HEK293 (cell line): ENCODE measurements around the gene GTF2A1.

ENCODE experiments used
- CTCF ChIA-PET: fragments of 350-600 bp; formaldehyde crosslinking; extraction: SDS; loops from one replicate; lab custom pipeline; 2021; ENCODE audit warnings: antibody characterized with exemption; lab: Yijun Ruan, JAX
- POLR2A ChIA-PET: fragments of 300-600 bp; formaldehyde crosslinking; extraction: SDS; loops from one replicate; lab custom pipeline; 2020; ENCODE audit warnings: antibody characterized with exemption, inconsistent platforms; lab: Yijun Ruan, JAX
- H3K27ac ChIP-seq: fragments of 200-500 bp; sonication (Bioruptor generic); 2 replicates; pipeline ENCODE4 v1.5.1; 2014; ENCODE audit warnings: low read depth, low read length, control low read depth, inconsistent platforms; ENCODE audit errors: extremely low read depth
- H3K36me3 ChIP-seq, 2 experiments: fragments of 200-500 bp in 1 of 2; sonication (Bioruptor generic) in 1 of 2; 1 replicate in 1 of 2; 2 replicates in 1 of 2; pipeline ENCODE4 v1.5.1; 2014 to 2017; ENCODE audit warnings: inconsistent platforms in 2 of 2, low read length in 2 of 2; ENCODE audit not compliant: control insufficient read depth in 2 of 2, insufficient read depth in 1 of 2
- H3K4me1 ChIP-seq: fragments of 200-500 bp; sonication (Bioruptor generic); 2 replicates; pipeline ENCODE4 v1.5.1; 2014; ENCODE audit warnings: mild to moderate bottlenecking, low read length, inconsistent platforms; ENCODE audit not compliant: control insufficient read depth, insufficient read depth
- H3K4me3 ChIP-seq: 2 replicates; pipeline ENCODE4 v1.5.1; 2011; ENCODE audit warnings: low read depth, mild to moderate bottlenecking, control low read depth, low read length, moderate library complexity
- H3K9me3 ChIP-seq: fragments of 200-500 bp; sonication (Bioruptor generic); 2 replicates; pipeline ENCODE4 v1.5.1; 2014; ENCODE audit warnings: low read depth, low read length, inconsistent platforms; ENCODE audit not compliant: control insufficient read depth, insufficient read depth
- KLF10 ChIP-seq: fragments of 450-650 bp; IDR thresholded peaks from 2 replicates; pipeline ENCODE4 v1.5.1; 2018; ENCODE audit warnings: missing biosample characterization, mild to moderate bottlenecking, missing genetic modification characterization
- KLF16 ChIP-seq: fragments of 450-650 bp; formaldehyde crosslinking; IDR thresholded peaks from 2 replicates; pipeline ENCODE4 v1.5.1; 2017; ENCODE audit warnings: missing biosample characterization, missing genetic modification characterization
- SETDB1 ChIP-seq: IDR thresholded peaks from one replicate; pipeline ENCODE4 v1.6.1; 2017; ENCODE audit warnings: mild to moderate bottlenecking, low read length, moderate library complexity, mixed read lengths; ENCODE audit not compliant: insufficient read length
- WT1 ChIP-seq: fragments of 450-650 bp; formaldehyde crosslinking; IDR thresholded peaks from 2 replicates; pipeline ENCODE4 v1.5.1; 2016; ENCODE audit warnings: missing biosample characterization, missing genetic modification characterization
- ZBTB20 ChIP-seq: fragments of 450-650 bp; formaldehyde crosslinking; IDR thresholded peaks from 2 replicates; pipeline ENCODE4 v1.5.1; 2016; ENCODE audit warnings: missing biosample characterization, missing genetic modification characterization
- ZEB2 ChIP-seq: fragments of 450-650 bp; formaldehyde crosslinking; IDR thresholded peaks from 2 replicates; pipeline ENCODE4 v1.5.1; 2016; ENCODE audit warnings: missing biosample characterization, missing genetic modification characterization
- ZNF112 ChIP-seq: fragments of 450-650 bp; formaldehyde crosslinking; IDR thresholded peaks from 2 replicates; pipeline ENCODE4 v1.5.0; 2017; ENCODE audit warnings: missing biosample characterization, missing genetic modification characterization
- ZNF121 ChIP-seq: fragments of 450-650 bp; formaldehyde crosslinking; IDR thresholded peaks from 2 replicates; pipeline ENCODE4 v1.5.1; 2016; ENCODE audit warnings: missing biosample characterization, missing genetic modification characterization
- ZNF133 ChIP-seq: fragments of 450-650 bp; formaldehyde crosslinking; IDR thresholded peaks from 2 replicates; pipeline ENCODE4 v1.5.1; 2016; ENCODE audit warnings: missing biosample characterization, missing genetic modification characterization
- ZNF175 ChIP-seq: fragments of 450-650 bp; formaldehyde crosslinking; IDR thresholded peaks from 2 replicates; pipeline ENCODE4 v1.5.1; 2016; ENCODE audit warnings: missing biosample characterization, missing genetic modification characterization
- ZNF239 ChIP-seq: fragments of 450-650 bp; formaldehyde crosslinking; IDR thresholded peaks from 2 replicates; pipeline ENCODE4 v1.5.1; 2016; ENCODE audit warnings: missing biosample characterization, missing genetic modification characterization
- ZNF248 ChIP-seq: fragments of 450-650 bp; formaldehyde crosslinking; IDR thresholded peaks from 2 replicates; pipeline ENCODE4 v1.5.1; 2017; ENCODE audit warnings: missing biosample characterization, missing genetic modification characterization
- ZNF302 ChIP-seq: fragments of 450-650 bp; formaldehyde crosslinking; IDR thresholded peaks from 2 replicates; pipeline ENCODE4 v1.5.1; 2016; ENCODE audit warnings: missing biosample characterization, missing genetic modification characterization, low read depth
- ZNF548 ChIP-seq: fragments of 450-650 bp; formaldehyde crosslinking; IDR thresholded peaks from 2 replicates; pipeline ENCODE4 v1.5.1; 2016; ENCODE audit warnings: missing biosample characterization, missing genetic modification characterization
- ZNF629 ChIP-seq: fragments of 450-650 bp; formaldehyde crosslinking; IDR thresholded peaks from 2 replicates; pipeline ENCODE4 v1.5.1; 2017; ENCODE audit warnings: missing biosample characterization, missing genetic modification characterization
- ZNF658 ChIP-seq: fragments of 450-650 bp; formaldehyde crosslinking; IDR thresholded peaks from 2 replicates; pipeline ENCODE4; 2016; ENCODE audit warnings: missing biosample characterization, missing genetic modification characterization
- ZNF664 ChIP-seq: fragments of 450-650 bp; formaldehyde crosslinking; IDR thresholded peaks from 2 replicates; pipeline ENCODE4 v1.5.1; 2016; ENCODE audit warnings: missing biosample characterization, missing genetic modification characterization
- ZSCAN30 ChIP-seq: fragments of 450-650 bp; IDR thresholded peaks from 2 replicates; pipeline ENCODE4 v1.5.1; 2018; ENCODE audit warnings: missing biosample characterization, mild to moderate bottlenecking, missing genetic modification characterization, moderate library complexity
- TF ChIP-seq, protein P1 (sequence below): fragments of 450-650 bp; formaldehyde crosslinking; IDR thresholded peaks from 2 replicates; pipeline ENCODE4 v1.5.1; 2016; ENCODE audit warnings: missing biosample characterization, missing genetic modification characterization
- TF ChIP-seq, protein P2 (sequence below): fragments of 450-650 bp; formaldehyde crosslinking; IDR thresholded peaks from 2 replicates; pipeline ENCODE4 v1.5.1; 2016; ENCODE audit warnings: missing biosample characterization, missing genetic modification characterization

The GTF2A1 gene

DNA sequence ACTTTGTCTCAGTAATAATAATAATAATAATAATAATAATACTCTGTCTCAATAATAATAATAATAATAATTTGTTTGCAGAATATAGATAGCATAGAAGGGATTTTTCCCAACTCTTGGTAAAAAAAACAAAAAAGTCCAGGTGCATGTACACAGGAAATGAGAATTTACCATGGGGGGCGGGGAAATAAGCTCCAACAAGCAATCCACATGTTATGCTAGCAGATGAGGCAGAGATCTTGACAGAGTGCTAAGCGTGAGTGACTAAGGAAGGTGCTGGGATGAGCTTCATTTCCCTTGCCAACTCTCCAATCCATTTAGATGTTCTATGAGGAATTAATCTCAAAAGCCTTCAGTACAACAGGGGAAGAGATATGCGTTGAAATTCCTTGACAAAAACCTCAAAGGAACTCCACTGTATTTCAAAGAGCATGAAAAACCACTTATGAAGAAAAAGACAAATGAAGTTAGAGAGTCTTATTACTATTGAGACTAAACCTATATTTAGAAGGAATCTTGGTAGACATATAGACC lies 44.9 kb upstream of the GTF2A1 start:
- no peak for TF ChIP-seq ZNF121 (tag by site-specific recombination)
- TF ChIP-seq, protein P1, sequence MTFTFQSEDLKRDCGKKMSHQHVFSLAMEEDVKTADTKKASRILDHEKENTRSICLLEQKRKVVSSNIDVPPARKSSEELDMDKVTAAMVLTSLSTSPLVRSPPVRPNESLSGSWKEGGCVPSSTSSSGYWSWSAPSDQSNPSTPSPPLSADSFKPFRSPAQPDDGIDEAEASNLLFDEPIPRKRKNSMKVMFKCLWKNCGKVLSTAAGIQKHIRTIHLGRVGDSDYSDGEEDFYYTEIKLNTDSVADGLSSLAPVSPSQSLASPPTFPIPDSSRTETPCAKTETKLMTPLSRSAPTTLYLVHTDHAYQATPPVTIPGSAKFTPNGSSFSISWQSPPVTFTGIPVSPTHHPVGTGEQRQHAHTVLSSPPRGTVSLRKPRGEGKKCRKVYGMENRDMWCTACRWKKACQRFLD (tag by site-specific recombination) = no peak
- TF ChIP-seq SETDB1 = no peak
- no peak for TF ChIP-seq ZNF133 (tag by site-specific recombination)
- TF ChIP-seq ZBTB20 (tag by site-specific recombination) = no peak
- Histone ChIP-seq H3K4me3 (no peak overlapping the region), H3K4me1 (0 out of 2 replicates have a peak, but pooled peaks cover 2% of the 10 kb centered on the region), H3K9me3 (no peaks in the 10 kb centered on the region), H3K27ac (no peak overlapping the region), H3K36me3 (peaks cover 3 to 8% of the 10 kb centered on the region in 2 experiments; a peak in 2 of 3 replicates)
- CTCF ChIA-PET = interaction anchor here (0.5 to 10.2 kb wide), 4 partner anchors 28 to 199 kb away, joined by 3 to 169 read pairs (median 5); no protein-coding TSS in a partner anchor
- POLR2A ChIA-PET = interaction anchor here (1.8 kb wide), 1 partner anchor 45 kb away, joined by 9 read pairs; the partner anchor contains the start of gene GTF2A1

- no peak overlapping the region for H3K27ac ChIP-seq
- H3K36me3 ChIP-seq = peaks cover 0 to 8% of the 10 kb centered on the region in 2 experiments; a peak in 1 of 3 replicates
- TF ChIP-seq ZSCAN30 (tag by site-specific recombination) (no peak), ZEB2 (tag by site-specific recombination) (no peak), ZNF112 (tag by site-specific recombination) (no peak), ZNF664 (tag by site-specific recombination) (no peak), ZBTB20 (tag by site-specific recombination) (no peak), ZNF629 (tag by site-specific recombination) (no peak), ZNF658 (tag by site-specific recombination) (no peak), ZNF302 (tag by site-specific recombination) (no peak), ZNF239 (tag by site-specific recombination) (no peak), ZNF248 (tag by site-specific recombination) (no peak), ZNF548 (tag by site-specific recombination) (no peak), WT1 (no peak), ZNF175 (tag by site-specific recombination) (no peak), KLF10 (tag by site-specific recombination) (no peak), KLF16 (no peak)
- TF ChIP-seq, protein P2, sequence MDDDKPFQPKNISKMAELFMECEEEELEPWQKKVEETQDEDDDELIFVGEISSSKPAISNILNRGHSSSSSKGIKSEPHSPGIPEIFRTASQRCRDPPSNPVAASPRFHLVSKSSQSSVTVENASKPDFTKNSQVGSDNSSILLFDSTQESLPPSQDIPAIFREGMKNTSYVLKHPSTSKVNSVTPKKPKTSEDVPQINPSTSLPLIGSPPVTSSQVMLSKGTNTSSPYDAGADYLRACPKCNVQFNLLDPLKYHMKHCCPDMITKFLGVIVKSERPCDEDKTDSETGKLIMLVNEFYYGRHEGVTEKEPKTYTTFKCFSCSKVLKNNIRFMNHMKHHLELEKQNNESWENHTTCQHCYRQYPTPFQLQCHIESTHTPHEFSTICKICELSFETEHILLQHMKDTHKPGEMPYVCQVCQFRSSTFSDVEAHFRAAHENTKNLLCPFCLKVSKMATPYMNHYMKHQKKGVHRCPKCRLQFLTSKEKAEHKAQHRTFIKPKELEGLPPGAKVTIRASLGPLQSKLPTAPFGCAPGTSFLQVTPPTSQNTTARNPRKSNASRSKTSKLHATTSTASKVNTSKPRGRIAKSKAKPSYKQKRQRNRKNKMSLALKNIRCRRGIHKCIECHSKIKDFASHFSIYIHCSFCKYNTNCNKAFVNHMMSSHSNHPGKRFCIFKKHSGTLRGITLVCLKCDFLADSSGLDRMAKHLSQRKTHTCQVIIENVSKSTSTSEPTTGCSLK = no peak
- TF ChIP-seq, protein P1 (tag by site-specific recombination) = no peak
- CTCF ChIA-PET = interaction anchor here (10.2 kb wide), 1 partner anchor 189 kb away, joined by 169 read pairs; no protein-coding TSS in a partner anchor
- no peaks in the 10 kb centered on the region for H3K9me3 ChIP-seq
- H3K4me1 ChIP-seq = 0 out of 2 replicates have a peak, but pooled peaks cover under 1% of the 10 kb centered on the region
- H3K4me3 ChIP-seq = no peak overlapping the region
- POLR2A ChIA-PET = no interaction called here
These were observed 43.9 kb upstream of the GTF2A1 start for GRCh38 chr14:81264671-81265070.
